ENCODE results near the gene CATSPER1.
"Not testable (repeated sequence)": the region's sequence is repeated elsewhere in the genome, so short reads cannot be mapped to it uniquely, and the experiment has no call there.

Gene CATSPER1

GRCh38 chr11:66051371-66051765 is 25.1 kb upstream of the CATSPER1 start:
- DNase-seq: no peak

- no peak for DNase-seq
These were observed 24.4 kb upstream of the CATSPER1 start for GRCh38 chr11:66050581-66051231.

- no peak for DNase-seq
These were observed 22.5 kb upstream of the CATSPER1 start, which contains the start of gene GAL3ST3 for GRCh38 chr11:66048547-66049323. Gene GAL3ST3, minus strand, starts transcription at chr11:66049161. Its CDS starts 3,746 bp downstream, at chr11:66045415.

GRCh38 chr11:66047541-66048365 is 21.5 kb upstream of the CATSPER1 start:
- no peak for DNase-seq

- no peak for DNase-seq
These were observed 20.6 kb upstream of the CATSPER1 start for GRCh38 chr11:66046901-66047300.

GRCh38 chr11:66045177-66045639 is 18.9 kb upstream of the CATSPER1 start:
- no peak for DNase-seq

- no peak for DNase-seq
These were observed 18.5 kb upstream of the CATSPER1 start for GRCh38 chr11:66044757-66045156.

- no peak for DNase-seq
These were observed 17.0 kb upstream of the CATSPER1 start for GRCh38 chr11:66042996-66043906.

GRCh38 chr11:66042227-66042995 is 16.1 kb upstream of the CATSPER1 start:
- no peak for DNase-seq

GRCh38 chr11:66039765-66040164 is 13.5 kb upstream of the CATSPER1 start:
- DNase-seq: no peak

GRCh38 chr11:66037327-66037726 is 11.0 kb upstream of the CATSPER1 start:
- DNase-seq: no peak

GRCh38 chr11:66036334-66036710 is 10.0 kb upstream of the CATSPER1 start:
- DNase-seq: no peak

- DNase-seq: no peak
These were observed 9.5 kb upstream of the CATSPER1 start for GRCh38 chr11:66035653-66036333.

GRCh38 chr11:66032957-66033735 is 6.9 kb upstream of the CATSPER1 start:
- DNase-seq: no peak

GRCh38 chr11:66023186-66023440 is 3.2 kb downstream of the CATSPER1 start:
- not testable (repeated sequence) for DNase-seq

- DNase-seq: no peak
These were observed 3.7 kb downstream of the CATSPER1 start for GRCh38 chr11:66022401-66023185.

- DNase-seq: no peak
These were observed 5.5 kb downstream of the CATSPER1 start for GRCh38 chr11:66020618-66021357.

- DNase-seq: no peak
These were observed 6.1 kb downstream of the CATSPER1 start for GRCh38 chr11:66020212-66020611.

GRCh38 chr11:66017321-66017720 is 9.0 kb downstream of the CATSPER1 start:
- no peak for DNase-seq

Measured in NCI-H524 treated with DMSO at 0.1 percent for 48 hours (cell line).